Measurements from ENCODE around the gene UBASH3B.

The UBASH3B gene

GRCh38 chr11:122634501-122634900, 21.0 kb upstream of the UBASH3B start:
- no peak overlapping the region for H3K27ac ChIP-seq
- no peak for TF ChIP-seq ZFX (IDR thresholded peaks at IDR 0.05; ENCODE audit: borderline replicate concordance)
- TF ChIP-seq CTCF (IDR thresholded peaks at IDR 0.05), result no peak

- no peak overlapping the region for H3K27ac ChIP-seq
- TF ChIP-seq ZFX (IDR thresholded peaks at IDR 0.05; ENCODE audit: borderline replicate concordance) (no peak), CTCF (IDR thresholded peaks at IDR 0.05) (no peak)
Measured at GRCh38 chr11:122637541-122637940, 18.0 kb upstream of the UBASH3B start.

- TF ChIP-seq ZFX (IDR thresholded peaks at IDR 0.05; ENCODE audit: borderline replicate concordance) (no peak), CTCF (IDR thresholded peaks at IDR 0.05) (no peak)
- H3K27ac ChIP-seq, result no peak overlapping the region
Measured at GRCh38 chr11:122642472-122642922, 13.0 kb upstream of the UBASH3B start.

GRCh38 chr11:122642971-122643370, 12.6 kb upstream of the UBASH3B start:
- TF ChIP-seq ZFX (IDR thresholded peaks at IDR 0.05; ENCODE audit: borderline replicate concordance) (no peak), CTCF (IDR thresholded peaks at IDR 0.05) (no peak)
- no peak overlapping the region for H3K27ac ChIP-seq

GRCh38 chr11:122645847-122646246, 9.7 kb upstream of the UBASH3B start:
- no peak overlapping the region for H3K27ac ChIP-seq
- TF ChIP-seq ZFX (IDR thresholded peaks at IDR 0.05; ENCODE audit: borderline replicate concordance) (no peak), CTCF (IDR thresholded peaks at IDR 0.05) (no peak)

GRCh38 chr11:122646549-122647340, 8.8 kb upstream of the UBASH3B start:
- H3K27ac ChIP-seq, result no peak overlapping the region
- no peak for TF ChIP-seq CTCF (IDR thresholded peaks at IDR 0.05)
- TF ChIP-seq ZFX (IDR thresholded peaks at IDR 0.05; ENCODE audit: borderline replicate concordance), result no peak

- H3K27ac ChIP-seq, result no peak overlapping the region
- TF ChIP-seq CTCF (IDR thresholded peaks at IDR 0.05) (no peak), ZFX (IDR thresholded peaks at IDR 0.05; ENCODE audit: borderline replicate concordance) (no peak)
Measured at GRCh38 chr11:122647736-122648275, 7.7 kb upstream of the UBASH3B start.
